ENCODE measurements around the gene SMARCA4.
"Not testable (repeated sequence)": the region's sequence is repeated elsewhere in the genome, so short reads cannot be mapped to it uniquely, and the experiment has no call there.

The SMARCA4 gene

DNA sequence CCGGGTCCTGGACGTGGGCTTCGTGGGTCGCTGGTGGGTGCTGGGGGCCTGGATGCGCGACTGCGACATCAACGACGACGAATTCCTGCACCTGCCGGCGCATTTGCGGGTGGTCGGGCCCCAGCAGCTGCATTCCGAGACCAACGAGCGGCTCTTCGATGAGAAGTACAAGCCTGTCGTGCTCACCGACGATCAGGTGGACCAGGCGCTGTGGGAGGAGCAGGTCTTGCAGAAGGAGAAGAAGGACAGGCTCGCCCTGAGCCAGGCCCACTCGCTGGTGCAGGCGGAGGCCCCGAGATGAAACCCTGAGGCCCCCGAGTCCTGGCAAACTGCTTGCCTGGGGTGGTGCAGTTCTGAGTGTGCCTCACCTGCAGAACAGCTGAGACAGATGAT is 31.4 kb upstream of the SMARCA4 start:
- no peak for DNase-seq (ENCODE audit: low spot score)

DNA sequence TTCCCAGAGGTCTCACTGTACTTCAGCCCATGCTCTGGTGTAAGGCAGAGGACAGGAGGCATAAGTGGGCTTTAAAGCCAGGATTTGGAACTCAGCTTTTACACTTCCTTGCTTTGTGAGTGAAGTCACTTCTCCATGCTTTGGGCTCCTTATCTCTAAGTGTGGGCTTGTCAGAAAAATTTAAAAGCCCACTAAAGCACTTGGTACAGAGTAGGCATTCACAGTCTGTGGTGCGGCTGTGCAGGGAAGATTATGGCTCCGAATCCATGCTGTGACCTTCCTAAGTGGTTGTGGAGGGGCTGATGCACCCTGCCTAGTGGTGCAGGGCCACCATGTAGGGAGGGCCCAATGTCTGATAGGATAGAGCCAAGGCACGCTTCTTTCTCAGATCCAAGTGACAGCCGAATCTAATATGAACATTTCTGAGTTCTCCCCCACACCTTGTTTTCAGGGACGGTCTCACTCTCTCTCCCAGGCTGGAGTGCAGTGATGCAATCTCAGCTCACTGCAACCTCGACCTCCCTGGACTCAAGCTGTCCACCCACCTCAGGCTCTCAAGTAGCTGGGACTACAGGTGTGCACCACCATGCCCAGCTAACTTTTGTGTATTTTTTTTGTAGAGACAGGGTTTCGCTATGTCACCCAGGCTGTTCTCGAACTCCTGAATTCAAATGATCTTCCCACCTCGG is 25.3 kb upstream of the SMARCA4 start:
- DNase-seq (ENCODE audit: low spot score) = no peak

DNA sequence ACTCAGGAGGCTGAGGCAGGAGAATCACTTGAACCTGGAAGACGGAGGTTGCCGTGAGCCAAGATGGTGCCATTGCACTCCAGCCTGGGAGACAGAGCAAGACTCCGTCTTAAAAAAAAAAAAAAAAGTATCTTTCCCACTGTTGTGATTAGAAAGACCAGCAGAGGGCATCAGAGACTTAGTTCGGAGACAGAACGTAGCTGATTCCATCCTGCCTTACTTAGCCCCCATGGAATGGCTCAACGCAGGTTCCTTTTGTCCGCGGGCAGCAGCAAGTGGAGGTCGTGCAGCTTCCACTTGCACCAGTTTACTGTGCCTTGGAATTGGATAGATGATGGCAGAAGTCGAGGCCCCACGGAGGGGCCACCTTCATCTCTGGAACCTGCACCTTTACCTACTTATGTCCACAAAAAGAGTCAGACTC is 24.2 kb upstream of the SMARCA4 start:
- peak; percentile 73 for DNase-seq (ENCODE audit: low spot score)

DNA sequence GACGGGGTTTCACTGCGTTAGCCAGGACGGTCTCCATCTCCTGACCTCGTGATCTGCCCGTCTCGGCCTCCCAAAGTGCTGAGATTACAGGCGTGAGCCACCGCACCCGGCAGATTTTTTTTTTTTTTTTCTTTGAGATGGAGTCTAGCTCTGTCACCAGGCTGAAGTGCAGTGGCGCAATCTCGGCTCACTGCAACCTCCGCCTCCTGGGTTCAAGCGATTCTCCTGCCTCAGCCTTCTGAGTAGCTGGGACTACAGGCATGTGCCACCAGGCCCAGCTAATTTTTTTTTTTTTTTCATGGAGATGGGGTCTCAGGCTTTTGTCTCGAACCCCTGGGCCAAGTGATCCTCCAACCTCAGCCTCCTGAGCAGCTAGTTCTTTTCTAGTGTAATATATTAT is 19.2 kb upstream of the SMARCA4 start:
- DNase-seq (ENCODE audit: low spot score) = not testable (repeated sequence)

DNA sequence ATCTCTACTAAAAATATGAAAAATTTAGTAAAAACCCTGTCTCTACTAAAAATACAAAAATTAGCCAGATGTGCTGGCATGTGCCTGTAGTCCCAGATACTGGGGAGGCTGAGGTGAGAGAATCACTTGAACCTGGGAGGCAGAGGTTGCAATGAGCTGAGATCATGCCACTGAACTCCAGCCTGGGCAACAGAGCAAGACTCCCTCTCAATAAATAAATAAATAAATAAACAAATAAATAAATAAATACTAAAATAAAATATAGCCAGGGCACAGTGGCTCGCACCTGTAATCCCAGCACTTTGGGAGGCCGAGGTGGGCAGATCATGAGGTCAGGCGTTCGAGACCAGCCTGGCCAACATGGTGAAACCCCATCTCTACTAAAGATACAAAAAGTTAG is 17.4 kb upstream of the SMARCA4 start:
- DNase-seq (ENCODE audit: low spot score) = not testable (repeated sequence)

DNA sequence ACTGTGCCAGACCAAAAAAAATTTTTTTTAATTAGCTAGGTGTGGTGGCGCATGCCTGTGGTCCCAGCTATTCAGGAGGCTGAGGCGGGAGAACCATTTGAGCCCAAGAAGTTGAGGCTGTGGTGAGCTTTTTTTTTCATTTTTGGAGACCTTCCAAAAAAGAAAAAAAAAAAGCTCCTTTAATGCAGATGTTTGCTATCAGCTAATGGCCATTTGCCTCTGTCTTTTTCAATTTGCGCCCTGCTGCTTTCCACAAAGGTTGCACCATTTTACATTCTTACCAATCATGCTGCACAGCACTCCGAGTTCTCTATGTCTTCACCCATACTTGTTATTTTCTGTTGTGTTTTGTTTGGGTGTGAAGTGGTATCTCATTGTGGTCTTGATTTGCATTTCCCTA is 15.6 kb upstream of the SMARCA4 start:
- DNase-seq (ENCODE audit: low spot score) = no peak

DNA sequence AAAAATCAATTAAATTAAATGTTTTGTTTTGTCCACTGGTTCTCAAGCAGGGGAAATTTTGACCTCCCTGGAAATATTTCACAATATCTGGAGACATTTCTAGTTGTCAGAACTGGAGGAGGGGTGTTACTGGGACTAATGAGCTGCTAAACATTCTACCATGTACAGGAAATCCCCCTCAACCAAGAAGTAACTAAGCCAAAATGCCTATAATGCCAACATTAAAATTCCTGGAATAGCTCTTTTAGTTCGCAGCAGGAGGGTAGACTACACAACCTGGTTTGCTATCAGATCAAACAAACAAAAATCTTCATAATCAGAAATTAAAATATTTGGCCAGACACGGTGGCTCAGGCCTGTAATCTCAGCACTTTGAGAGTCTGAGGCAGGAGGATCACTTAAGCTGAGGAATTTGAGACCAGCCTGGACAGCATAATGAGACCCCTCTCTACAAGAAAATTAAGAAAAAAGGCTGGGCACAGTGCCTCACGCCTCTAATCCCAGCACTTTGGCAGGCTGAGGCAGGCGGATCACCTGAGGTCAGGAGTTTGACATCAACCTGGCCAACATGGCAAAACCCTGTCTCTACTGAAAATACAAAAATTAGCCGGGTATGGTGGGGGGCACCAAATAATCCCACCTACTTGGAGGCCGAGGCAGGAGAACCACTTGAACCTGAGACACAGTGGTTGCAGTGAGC is 13.7 kb upstream of the SMARCA4 start:
- DNase-seq (ENCODE audit: low spot score) = no peak

DNA sequence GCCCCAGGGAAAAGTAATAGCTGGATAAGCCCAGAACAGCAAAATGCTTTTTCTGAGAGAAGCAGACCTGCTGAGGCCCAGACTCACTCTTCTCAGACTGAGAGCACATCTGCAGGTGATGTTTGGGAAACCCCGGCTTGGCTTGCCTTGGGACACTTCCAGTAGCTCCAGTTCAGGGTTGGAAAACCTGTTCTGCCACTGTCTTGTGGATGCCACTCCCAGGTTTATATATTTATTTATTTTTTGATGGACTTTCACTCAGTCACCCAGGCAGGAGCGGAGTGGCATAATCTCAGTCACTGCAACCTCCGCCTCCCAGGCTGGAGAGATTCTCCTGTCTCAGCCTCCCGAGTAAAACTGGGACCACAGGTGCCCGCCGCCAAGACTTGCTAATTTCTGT is 8.0 kb upstream of the SMARCA4 start:
- DNase-seq (ENCODE audit: low spot score) = no peak

DNA sequence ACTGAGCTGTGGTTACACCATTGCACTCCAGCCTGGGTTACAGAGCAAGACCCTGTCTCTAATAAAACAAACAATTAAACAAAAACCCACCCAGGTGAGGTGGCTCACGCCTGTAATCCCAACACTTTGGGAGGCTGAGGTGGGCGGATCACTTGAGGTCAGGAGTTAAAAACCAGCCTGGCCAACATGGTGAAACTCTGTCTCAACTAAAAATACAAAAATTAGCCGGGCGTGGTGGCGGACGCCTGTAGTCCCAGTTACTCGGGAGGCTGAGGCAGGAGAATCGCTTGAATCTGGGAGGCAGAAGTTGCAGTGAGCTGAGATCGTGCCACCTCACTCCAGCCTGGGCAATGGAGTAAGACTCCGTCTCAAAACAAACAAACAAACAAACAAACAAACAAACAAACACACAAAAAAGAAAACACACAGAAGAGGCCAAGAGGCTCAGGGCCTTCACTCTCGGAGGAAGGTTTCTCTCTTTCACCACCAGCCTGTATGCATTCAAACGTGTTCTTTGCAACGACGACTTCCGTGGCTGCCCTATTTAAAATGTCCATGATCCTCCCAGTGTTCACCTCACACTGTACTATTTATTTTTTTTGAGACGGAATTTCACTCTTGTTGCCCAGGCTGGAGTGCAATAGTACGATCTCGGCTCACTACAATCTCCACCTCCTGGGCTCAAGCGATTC is 1.4 kb upstream of the SMARCA4 start:
- not testable (repeated sequence) for DNase-seq (ENCODE audit: low spot score)

DNA sequence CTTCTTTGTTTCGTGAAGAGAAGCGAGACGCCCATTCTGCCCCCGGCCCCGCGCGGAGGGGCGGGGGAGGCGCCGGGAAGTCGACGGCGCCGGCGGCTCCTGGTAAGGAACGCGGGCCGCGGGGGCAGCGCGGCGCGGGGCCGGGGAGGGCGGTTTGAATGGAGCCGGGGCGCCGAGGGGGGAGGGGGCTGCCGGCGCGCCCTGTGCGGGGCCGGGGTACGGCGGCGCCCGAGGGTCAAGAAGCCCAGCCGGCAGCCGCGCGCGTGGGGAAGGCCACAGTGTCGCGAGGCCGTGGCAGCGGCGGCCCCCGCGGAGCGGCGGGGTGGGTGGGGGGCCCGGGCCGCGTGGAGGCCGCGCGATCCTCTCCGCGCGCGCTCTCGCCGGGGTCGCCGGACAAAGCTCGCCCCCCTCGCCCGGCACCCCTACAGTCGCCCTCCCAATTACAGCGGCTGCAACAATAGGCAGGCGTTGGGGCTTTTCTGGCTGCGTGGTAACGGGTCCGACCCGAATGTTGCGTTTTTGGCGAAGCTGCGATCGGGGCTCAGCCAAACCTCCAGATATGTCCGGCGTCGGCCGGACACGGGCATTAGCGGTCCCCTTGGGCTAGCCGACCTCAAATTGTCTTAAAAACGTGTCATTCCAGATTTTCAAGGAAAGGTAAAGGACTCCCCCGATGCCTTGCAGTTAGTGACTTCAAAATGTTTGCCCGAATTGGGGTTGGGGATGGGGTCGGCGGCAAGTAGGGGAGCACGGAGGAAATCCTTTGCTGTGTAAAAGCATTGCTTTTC is 437 bp downstream of the SMARCA4 start:
- peak; percentile 29 for DNase-seq (ENCODE audit: low spot score)

GRCh38 chr19:10962863-10963262 is 2.0 kb downstream of the SMARCA4 start:
- no peak for DNase-seq (ENCODE audit: low spot score)

DNA sequence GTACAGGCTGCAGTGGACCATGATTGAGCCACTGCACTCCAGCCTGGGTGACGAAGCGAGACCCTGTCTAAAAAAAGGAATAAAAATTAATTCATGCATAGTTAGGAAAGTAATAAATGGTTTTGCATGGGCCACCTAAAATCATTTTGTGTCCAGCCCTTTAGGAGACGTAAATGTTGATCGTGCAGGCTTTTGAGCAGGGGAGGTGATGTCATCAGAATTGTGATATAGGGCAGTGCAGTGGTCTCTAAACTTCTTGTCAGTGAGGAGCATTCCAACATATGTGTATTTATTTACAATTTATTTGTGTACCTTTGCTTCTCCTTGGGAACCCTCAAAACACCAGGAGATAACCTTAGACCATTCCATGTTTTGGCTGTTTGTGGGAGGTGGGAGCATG is 3.0 kb downstream of the SMARCA4 start:
- DNase-seq (ENCODE audit: low spot score) = no peak

DNA sequence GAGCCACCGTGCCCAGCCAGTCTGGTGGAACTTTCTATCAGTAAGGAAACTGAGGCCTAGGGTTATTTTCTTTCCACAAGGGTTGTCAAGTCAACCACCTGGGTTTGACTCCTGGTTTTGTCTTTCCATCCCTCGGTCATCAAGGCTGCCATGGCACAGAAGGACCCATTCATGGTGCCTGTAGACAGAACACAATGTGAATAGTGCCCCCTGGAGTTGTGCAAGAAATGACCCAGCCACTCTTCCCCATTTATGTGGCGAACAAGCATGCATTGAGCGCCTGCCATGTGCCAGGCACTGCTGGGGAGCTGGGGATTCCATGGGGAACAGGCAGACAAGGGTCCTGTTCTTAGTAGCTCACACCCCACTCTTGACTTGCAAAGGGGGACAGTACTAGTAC is 4.1 kb downstream of the SMARCA4 start:
- DNase-seq (ENCODE audit: low spot score) = no peak

GRCh38 chr19:10965398-10965797 is 4.6 kb downstream of the SMARCA4 start:
- DNase-seq (ENCODE audit: low spot score) = no peak

GRCh38 chr19:10966809-10967208 is 6.0 kb downstream of the SMARCA4 start:
- no peak for DNase-seq (ENCODE audit: low spot score)

- DNase-seq (ENCODE audit: low spot score) = no peak
These were observed 7.8 kb downstream of the SMARCA4 start for GRCh38 chr19:10968527-10969135.

- DNase-seq (ENCODE audit: low spot score) = no peak
These were observed 10.4 kb downstream of the SMARCA4 start for GRCh38 chr19:10971107-10971726.

DNA sequence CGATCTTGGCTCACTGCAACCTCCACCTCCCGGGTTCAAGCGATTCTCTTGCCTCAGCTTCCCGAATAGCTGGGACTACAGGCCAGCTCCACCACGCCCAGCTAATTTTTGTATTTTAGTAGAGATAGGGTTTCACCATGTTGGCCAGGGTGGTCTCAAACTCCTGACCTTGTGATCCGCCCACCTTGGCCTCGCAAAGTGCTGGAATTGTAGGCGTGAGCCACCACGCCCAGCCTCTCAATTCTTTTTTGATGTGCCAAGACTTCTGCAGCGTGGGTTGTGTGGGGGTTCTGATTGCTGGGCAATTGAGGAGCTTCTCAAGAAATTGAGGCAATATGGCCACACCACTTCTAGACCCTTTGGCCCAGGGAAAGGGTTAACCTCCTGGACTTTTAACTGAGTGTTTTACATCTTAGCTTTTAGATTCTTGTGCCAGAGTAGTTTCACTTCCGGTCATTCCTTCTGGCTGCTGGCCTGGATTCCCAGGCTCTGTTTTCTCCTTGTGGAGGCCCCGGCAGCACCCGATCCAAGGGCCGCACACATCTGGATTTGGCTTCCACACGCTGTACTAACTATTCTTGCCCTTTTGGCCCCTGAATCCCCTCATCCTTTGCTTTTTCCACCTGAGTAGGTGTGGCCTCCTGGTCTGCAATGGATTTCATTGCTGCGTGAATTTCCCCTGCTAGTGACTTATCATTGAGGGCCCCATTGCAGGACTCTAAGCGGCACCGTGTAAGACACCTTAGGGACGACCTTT is 14.7 kb downstream of the SMARCA4 start:
- no peak for DNase-seq (ENCODE audit: low spot score)

DNA sequence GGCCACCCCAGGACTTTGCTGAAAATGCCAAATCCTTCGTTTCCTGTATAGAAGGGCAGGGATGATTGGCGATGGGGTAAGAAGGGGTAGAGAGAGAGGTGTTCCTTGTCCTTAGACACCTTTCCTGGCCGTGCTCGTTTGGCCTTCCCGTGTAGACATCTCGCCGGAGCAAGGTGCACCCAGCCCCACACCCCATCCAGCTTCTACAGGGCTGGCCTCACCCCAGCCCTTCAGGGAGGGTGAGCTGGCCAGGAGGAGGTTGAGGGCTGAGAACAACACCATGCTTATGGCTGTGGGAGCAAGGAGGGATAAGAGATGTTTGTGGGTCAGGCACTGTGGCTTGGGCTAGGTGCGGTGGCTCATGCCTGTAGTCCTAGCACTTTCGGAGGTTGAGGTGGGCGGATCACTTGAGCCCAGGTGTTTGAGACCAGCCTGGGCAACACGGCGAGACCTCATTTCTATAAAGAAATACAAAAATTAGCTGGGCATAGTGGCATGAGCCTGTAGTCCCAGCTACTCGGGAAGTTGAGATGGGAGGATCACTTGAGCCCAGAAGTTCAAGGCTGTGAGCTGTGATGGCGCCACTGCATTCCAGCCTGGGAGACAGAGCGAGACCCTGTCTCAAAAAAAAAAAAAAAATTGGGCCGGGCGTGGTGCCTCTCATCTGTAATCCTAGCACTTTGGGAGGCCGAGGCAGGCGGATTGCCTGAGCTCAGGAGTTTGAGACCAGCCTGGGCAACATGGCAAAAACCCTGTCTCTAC is 15.5 kb downstream of the SMARCA4 start:
- DNase-seq (ENCODE audit: low spot score) = no peak

- no peak for DNase-seq (ENCODE audit: low spot score)
These were observed 16.9 kb downstream of the SMARCA4 start for GRCh38 chr19:10977742-10978092.
